CD14-positive monocyte (primary cell): Measurements from ENCODE around the gene HPCA. TPM values are rescaled to one million over a fixed set of nuclear protein-coding genes. Genes with fewer than 3 reads are reported as not detected.

ENCODE experiments used
- DNase-seq, 3 donors: peaks; one replicate each; pipeline ENCODE4 v3.0.0-alpha.2; 2011 to 2022
- H2AFZ ChIP-seq: 2 replicates; pipeline ENCODE4 v1.6.0; 2012; ENCODE audit warnings: mild to moderate bottlenecking, low read depth, low read length, inconsistent platforms; ENCODE audit not compliant: insufficient read depth, poor library complexity, severe bottlenecking
- H3K27ac ChIP-seq, 2 donors: 1 replicate in 1 of 2; 2 replicates in 1 of 2; pipeline ENCODE4 v1.5.1; 2012 to 2013; ENCODE audit warnings: low read length in 2 of 2, control low read depth in 1 of 2, inconsistent platforms in 1 of 2, low read depth in 1 of 2, mild to moderate bottlenecking in 1 of 2
- H3K27me3 ChIP-seq, 2 donors: one replicate each; pipeline versions ENCODE4 v1.6.0 to v1.6.1; 2011 to 2013; ENCODE audit warnings: low read length in 2 of 2; ENCODE audit not compliant: control insufficient read depth in 2 of 2, insufficient read depth in 2 of 2
- H3K36me3 ChIP-seq, 2 donors: replicated peaks in 1 of 2; 1 replicate in 1 of 2; 2 replicates in 1 of 2; pipeline versions ENCODE4 v1.5.1 to v1.6.1; 2012 to 2013; ENCODE audit warnings: low read length in 2 of 2, control low read depth in 1 of 2, inconsistent platforms in 1 of 2, mild to moderate bottlenecking in 1 of 2; ENCODE audit not compliant: insufficient read depth in 2 of 2, control insufficient read depth in 1 of 2
- H3K4me1 ChIP-seq, 2 donors: 1 replicate in 1 of 2; 2 replicates in 1 of 2; pipeline versions ENCODE4 v1.5.1 to v1.6.1; 2012 to 2013; ENCODE audit warnings: low read length in 2 of 2, control low read depth in 1 of 2, inconsistent platforms in 1 of 2, mild to moderate bottlenecking in 1 of 2, moderate library complexity in 1 of 2; ENCODE audit not compliant: insufficient read depth in 2 of 2, control insufficient read depth in 1 of 2
- H3K4me2 ChIP-seq: replicated peaks from 2 replicates; pipeline ENCODE3; 2012; ENCODE audit warnings: low read length, moderate library complexity, mild to moderate bottlenecking; ENCODE audit not compliant: poor library complexity, severe bottlenecking; ENCODE audit errors: extremely low read depth
- H3K4me3 ChIP-seq, 3 experiments: fragments of 200-600 bp in 1 of 3; sonication (generic) in 1 of 3; replicated peaks in 1 of 3; 1 replicate in 2 of 3; 2 replicates in 1 of 3; pipeline ENCODE4 v1.5.1; 2011 to 2013; ENCODE audit warnings: low read length in 3 of 3, mild to moderate bottlenecking in 3 of 3, control low read depth in 2 of 3, low read depth in 2 of 3, inconsistent platforms in 1 of 3, moderate library complexity in 1 of 3
- H3K79me2 ChIP-seq: 2 replicates; pipeline ENCODE4 v1.6.0; 2012; ENCODE audit warnings: mild to moderate bottlenecking, control low read depth, inconsistent platforms, low read length, moderate library complexity; ENCODE audit not compliant: insufficient read depth
- H3K9ac ChIP-seq: 2 replicates; pipeline ENCODE4 v1.6.0; 2017; ENCODE audit warnings: low read length, mild to moderate bottlenecking; ENCODE audit not compliant: insufficient read depth, poor library complexity, severe bottlenecking
- H3K9me3 ChIP-seq, 2 donors: replicated peaks in 1 of 2; 1 replicate in 1 of 2; 2 replicates in 1 of 2; pipeline versions ENCODE4 v1.5.1 to v1.6.1; 2012 to 2013; ENCODE audit warnings: low read length in 2 of 2, control low read depth in 1 of 2; ENCODE audit not compliant: control insufficient read depth in 1 of 2, insufficient read depth in 1 of 2
- H4K20me1 ChIP-seq: 2 replicates; pipeline ENCODE4 v1.6.0; 2012; ENCODE audit warnings: mild to moderate bottlenecking, low read length, control low read depth, moderate library complexity; ENCODE audit not compliant: insufficient read depth
- H3K27ac Mint-ChIP-seq, 7 donors: one replicate each; pipeline ENCODE4 v1.8.0; 2020; ENCODE audit warnings: mild to moderate bottlenecking in 7 of 7, mixed read lengths in 7 of 7, moderate library complexity in 6 of 7, inconsistent platforms in 2 of 7
- H3K27me3 Mint-ChIP-seq, 3 donors: one replicate each; pipeline ENCODE4 v1.8.0; 2021 to 2022; ENCODE audit warnings: low read depth in 3 of 3, mild to moderate bottlenecking in 3 of 3, mixed read lengths in 3 of 3, moderate library complexity in 3 of 3, inconsistent platforms in 1 of 3
- H3K36me3 Mint-ChIP-seq, 2 donors: one replicate each; pipeline ENCODE4 v1.8.0; 2020; ENCODE audit warnings: mixed read lengths in 2 of 2, inconsistent platforms in 1 of 2, mild to moderate bottlenecking in 1 of 2
- H3K4me1 Mint-ChIP-seq: one replicate; pipeline ENCODE4 v1.8.0; 2020; ENCODE audit warnings: mild to moderate bottlenecking, mixed read lengths
- H3K4me3 Mint-ChIP-seq, 2 donors: one replicate each; pipeline ENCODE4 v1.8.0; 2020; ENCODE audit warnings: mild to moderate bottlenecking in 2 of 2, mixed read lengths in 2 of 2, moderate library complexity in 1 of 2
- H3K9me3 Mint-ChIP-seq, 7 donors: one replicate each; pipeline ENCODE4 v1.8.0; 2020 to 2022; ENCODE audit warnings: mixed read lengths in 7 of 7, mild to moderate bottlenecking in 6 of 7, moderate library complexity in 6 of 7, inconsistent platforms in 2 of 7
- WGBS: methylation state at CpG from one replicate; pipeline ENCODE4 v1.1.5; 2013; ENCODE audit warnings: missing lambda C conversion rate; ENCODE audit not compliant: insufficient coverage; 5-methylcytosine and 5-hydroxymethylcytosine counted together
- intact Hi-C, 2 donors: fragments of 100-400 bp; cut with micrococcal nuclease; formaldehyde crosslinking; loops; one replicate each; pipeline versions ENCODE4 v1.15.0 to v1.15.1; 2023
- polyA plus RNA-seq, 3 donors: library from polyadenylated mRNA; depleted of rRNA in 1 of 3; unstranded in 2 of 3; stranded (reverse) in 1 of 3; fragments of 300-500 nt in 2 of 3; fragments of >200 nt in 1 of 3; fragmentation: Illumina TruSeq in 2 of 3; gene quantifications; 1 replicate in 2 of 3; 2 replicates in 1 of 3; pipeline ENCODE4 v1.2.3, GENCODE V29; 2012 to 2021
- TF ChIP-seq, protein P1 (sequence below): fragments of 200-600 bp; IDR thresholded peaks from one replicate; pipeline ENCODE4 v1.8.0; 2022; ENCODE audit warnings: antibody characterized with exemption, mild to moderate bottlenecking

HPCA gene
- polyA plus RNA-seq, 3 donors, result not detected

- no peak overlapping the region for H3K27ac Mint-ChIP-seq
- peaks cover 14% of the 10 kb centered on the region for H3K4me1 Mint-ChIP-seq
- Histone ChIP-seq H2AFZ (no peak overlapping the region), H3K36me3 (no peaks in the 10 kb centered on the region), H3K79me2 (no peaks in the 10 kb centered on the region), H4K20me1 (no peaks in the 10 kb centered on the region), H3K4me2 (peak overlapping the region; percentile 18), H3K4me3 (no peak overlapping the region), H3K4me1 (no peaks in the 10 kb centered on the region), H3K9me3 (no peaks in the 10 kb centered on the region), H3K9ac (no peak overlapping the region), H3K27ac (no peak overlapping the region), H3K27me3 (peaks cover 23 to 46% of the 10 kb centered on the region in 2 donors)
- H3K9me3 Mint-ChIP-seq, result peaks cover 0 to 8% (median 2%) of the 10 kb centered on the region in 7 donors
- TF ChIP-seq, protein P1, sequence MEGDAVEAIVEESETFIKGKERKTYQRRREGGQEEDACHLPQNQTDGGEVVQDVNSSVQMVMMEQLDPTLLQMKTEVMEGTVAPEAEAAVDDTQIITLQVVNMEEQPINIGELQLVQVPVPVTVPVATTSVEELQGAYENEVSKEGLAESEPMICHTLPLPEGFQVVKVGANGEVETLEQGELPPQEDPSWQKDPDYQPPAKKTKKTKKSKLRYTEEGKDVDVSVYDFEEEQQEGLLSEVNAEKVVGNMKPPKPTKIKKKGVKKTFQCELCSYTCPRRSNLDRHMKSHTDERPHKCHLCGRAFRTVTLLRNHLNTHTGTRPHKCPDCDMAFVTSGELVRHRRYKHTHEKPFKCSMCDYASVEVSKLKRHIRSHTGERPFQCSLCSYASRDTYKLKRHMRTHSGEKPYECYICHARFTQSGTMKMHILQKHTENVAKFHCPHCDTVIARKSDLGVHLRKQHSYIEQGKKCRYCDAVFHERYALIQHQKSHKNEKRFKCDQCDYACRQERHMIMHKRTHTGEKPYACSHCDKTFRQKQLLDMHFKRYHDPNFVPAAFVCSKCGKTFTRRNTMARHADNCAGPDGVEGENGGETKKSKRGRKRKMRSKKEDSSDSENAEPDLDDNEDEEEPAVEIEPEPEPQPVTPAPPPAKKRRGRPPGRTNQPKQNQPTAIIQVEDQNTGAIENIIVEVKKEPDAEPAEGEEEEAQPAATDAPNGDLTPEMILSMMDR, result no peak
- peaks cover 48 to 64% (median 51%) of the 10 kb centered on the region in 3 donors for H3K27me3 Mint-ChIP-seq
- 87% methylated on average over 2 of the region's 13 CpGs for WGBS
- DNase-seq, result no peak
- peak overlapping the region; percentile 64 to 72 for H3K4me3 Mint-ChIP-seq
- intact Hi-C loops, result loop anchor here in 1 of 2 donors (10.0 kb wide), 1 partner anchor 357 kb away; no protein-coding TSS in a partner anchor
- H3K36me3 Mint-ChIP-seq, result peaks cover 16 to 20% of the 10 kb centered on the region in 2 donors
These were observed 14.7 kb upstream of the HPCA start for GRCh38 chr1:32871364-32872191.

DNA sequence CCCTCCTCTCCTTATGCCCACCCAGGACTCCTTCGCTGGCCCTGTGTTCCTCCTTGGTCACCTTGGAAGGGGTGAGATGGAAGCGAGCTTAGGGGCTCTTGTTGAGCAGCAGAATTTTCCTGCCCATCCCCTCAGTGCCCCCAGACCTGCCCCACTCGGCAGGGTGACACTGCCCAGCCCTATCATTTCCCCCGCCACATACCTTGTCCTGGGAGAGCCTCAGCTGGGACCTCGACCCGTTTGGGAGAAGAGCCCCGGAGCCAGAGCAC, 14.2 kb upstream of the HPCA start:
- no peaks in the 10 kb centered on the region for H3K79me2 ChIP-seq

More for the DNA sequence above, 14.2 kb upstream of the HPCA start:
- peak overlapping the region in 1 of 2 donors; percentile 72 for H3K4me3 Mint-ChIP-seq
- H3K9me3 Mint-ChIP-seq, result peaks cover 0 to 8% (median 2%) of the 10 kb centered on the region in 7 donors
- H3K9ac ChIP-seq, result no peak overlapping the region
- no peak overlapping the region for H3K27ac ChIP-seq
- H3K36me3 Mint-ChIP-seq, result peaks cover 16 to 20% of the 10 kb centered on the region in 2 donors
- intact Hi-C loops, result loop anchor here in 1 of 2 donors (10.0 kb wide), 1 partner anchor 357 kb away; no protein-coding TSS in a partner anchor
- H2AFZ ChIP-seq, result no peak overlapping the region
- H3K27ac Mint-ChIP-seq, result no peak overlapping the region
- TF ChIP-seq, protein P1, result no peak
- H3K4me1 ChIP-seq, result no peaks in the 10 kb centered on the region
- H4K20me1 ChIP-seq, result no peaks in the 10 kb centered on the region
- H3K4me2 ChIP-seq, result no peak overlapping the region
- H3K4me1 Mint-ChIP-seq, result peaks cover 14% of the 10 kb centered on the region
- no peaks in the 10 kb centered on the region for H3K9me3 ChIP-seq
- peaks cover 46 to 64% (median 51%) of the 10 kb centered on the region in 3 donors for H3K27me3 Mint-ChIP-seq
- peaks cover 23 to 46% of the 10 kb centered on the region in 2 donors for H3K27me3 ChIP-seq
- H3K36me3 ChIP-seq, result no peaks in the 10 kb centered on the region
- WGBS, result 50% methylated on average over 5 of the region's 7 CpGs
- DNase-seq, result no peak
- H3K4me3 ChIP-seq, result no peak overlapping the region
